Smooth muscle cell (in vitro differentiated cells): ENCODE data around the gene TMEM201. TPM values are rescaled to one million over a fixed set of nuclear protein-coding genes. Genes with fewer than 3 reads are reported as not detected.

ENCODE experiments used
- DNase-seq: peaks from one replicate; lab custom pipeline; 2025; ENCODE audit not compliant: unreplicated experiment; lab: John Stamatoyannopoulos, UW
- H2AFZ ChIP-seq: fragments of 200-600 bp; sonication (generic); 2 replicates; pipeline ENCODE4 v1.6.0; 2016; ENCODE audit warnings: antibody characterized with exemption, low read depth, mild to moderate bottlenecking
- H3F3A ChIP-seq: fragments of 200-600 bp; sonication (generic); 2 replicates; pipeline ENCODE4 v1.6.0; 2017; ENCODE audit warnings: antibody characterized with exemption, low read depth
- H3K27ac ChIP-seq: fragments of 200-600 bp; sonication (generic); 2 replicates; pipeline ENCODE4 v1.5.1; 2016; ENCODE audit warnings: low read depth, mild to moderate bottlenecking
- H3K27me3 ChIP-seq: fragments of 200-600 bp; sonication (generic); 2 replicates; pipeline ENCODE4 v1.6.1; 2016; ENCODE audit warnings: low read depth, mild to moderate bottlenecking
- H3K36me3 ChIP-seq: fragments of 200-600 bp; sonication (generic); 2 replicates; pipeline ENCODE4 v1.5.1; 2016; ENCODE audit warnings: low read depth
- H3K4me1 ChIP-seq: fragments of 200-600 bp; sonication (generic); 2 replicates; pipeline ENCODE4 v1.5.1; 2016; ENCODE audit warnings: low read depth
- H3K4me2 ChIP-seq: fragments of 200-600 bp; sonication (generic); 2 replicates; pipeline ENCODE4 v1.6.0; 2016; ENCODE audit warnings: mild to moderate bottlenecking
- H3K4me3 ChIP-seq: fragments of 200-600 bp; sonication (generic); 2 replicates; pipeline ENCODE4 v1.5.1; 2016; ENCODE audit warnings: mild to moderate bottlenecking
- H3K79me2 ChIP-seq: fragments of 200-600 bp; sonication (generic); 2 replicates; pipeline ENCODE4 v1.6.0; 2016; ENCODE audit warnings: low read depth, mild to moderate bottlenecking
- H3K9ac ChIP-seq: fragments of 200-600 bp; sonication (generic); 2 replicates; pipeline ENCODE4 v1.6.0; 2016; ENCODE audit warnings: low read depth
- H3K9me3 ChIP-seq: fragments of 200-600 bp; sonication (generic); replicated peaks from 2 replicates; pipeline ENCODE4 v1.5.1; 2016; ENCODE audit warnings: low read depth
- H4K20me1 ChIP-seq: fragments of 200-600 bp; sonication (generic); 2 replicates; pipeline ENCODE4 v1.6.0; 2016; ENCODE audit warnings: low read depth
- WGBS: methylation state at CpG from one replicate; pipeline ENCODE4 v1.1.7; 2016; ENCODE audit warnings: low lambda C conversion rate; 5-methylcytosine and 5-hydroxymethylcytosine counted together
- polyA plus RNA-seq: library from polyadenylated mRNA; unstranded; fragments of >200 nt; fragmentation: Nextera tagmentation; extraction: Ambion mirVana; gene quantifications from 2 replicates; pipeline ENCODE4 v1.2.1, GENCODE V29; 2016
- total RNA-seq: library from RNA; depleted of rRNA; stranded (reverse); fragments of >200 nt; gene quantifications from 2 replicates; pipeline ENCODE4 v1.2.3, GENCODE V29; 2014
- TF ChIP-seq, protein P1 (sequence below): fragments of 200-600 bp; sonication (generic); IDR thresholded peaks from 2 replicates; pipeline ENCODE4 v1.5.1; 2017; ENCODE audit warnings: borderline replicate concordance, mild to moderate bottlenecking, antibody characterized with exemption; ENCODE audit not compliant: insufficient read depth, poor library complexity, severe bottlenecking

TMEM201 gene
- total and polyA plus RNA-seq, 2 experiments from 2014 or later = 2.4 to 8.8 TPM

DNA sequence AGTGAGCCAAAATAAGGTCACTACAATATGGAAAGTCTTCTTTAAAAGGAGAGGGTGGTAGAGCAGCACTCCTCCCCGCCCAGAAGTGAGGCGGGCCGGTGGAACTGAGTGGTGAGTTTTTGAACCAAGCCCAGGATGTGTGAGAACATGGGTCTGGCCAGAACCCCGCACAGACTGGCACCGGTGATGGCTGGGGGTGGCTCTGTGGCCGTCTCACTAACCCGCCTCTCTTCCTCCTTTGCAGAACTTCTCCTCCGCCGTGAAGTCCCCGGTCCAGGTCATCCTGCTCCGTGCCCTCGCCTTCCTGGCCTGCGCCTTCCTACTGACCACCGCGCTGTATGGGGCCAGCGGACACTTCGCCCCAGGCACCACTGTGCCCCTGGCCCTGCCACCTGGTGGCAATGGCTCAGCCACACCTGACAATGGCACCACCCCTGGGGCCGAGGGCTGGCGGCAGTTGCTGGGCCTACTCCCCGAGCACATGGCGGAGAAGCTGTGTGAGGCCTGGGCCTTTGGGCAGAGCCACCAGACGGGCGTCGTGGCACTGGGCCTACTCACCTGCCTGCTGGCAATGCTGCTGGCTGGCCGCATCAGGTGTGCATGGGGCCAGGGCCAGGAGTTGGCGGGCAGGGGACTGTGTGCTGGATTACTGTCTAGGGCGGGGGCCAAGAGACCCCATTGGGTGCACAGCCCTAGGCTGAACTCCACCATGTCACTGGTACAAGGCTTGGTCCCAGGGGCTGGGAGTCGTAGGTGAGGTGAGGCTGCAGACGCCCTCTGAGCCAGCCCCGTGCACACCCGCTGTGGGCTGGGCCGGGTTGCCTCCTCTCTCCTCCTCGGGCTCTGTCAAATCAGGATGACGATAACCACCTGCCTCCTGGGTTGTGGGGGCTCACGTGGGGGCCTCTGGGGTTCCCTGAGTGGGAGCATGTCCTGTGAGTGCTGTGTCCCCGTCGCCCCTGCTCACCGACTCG is 12.4 kb downstream of the TMEM201 start:
- TF ChIP-seq, protein P1, sequence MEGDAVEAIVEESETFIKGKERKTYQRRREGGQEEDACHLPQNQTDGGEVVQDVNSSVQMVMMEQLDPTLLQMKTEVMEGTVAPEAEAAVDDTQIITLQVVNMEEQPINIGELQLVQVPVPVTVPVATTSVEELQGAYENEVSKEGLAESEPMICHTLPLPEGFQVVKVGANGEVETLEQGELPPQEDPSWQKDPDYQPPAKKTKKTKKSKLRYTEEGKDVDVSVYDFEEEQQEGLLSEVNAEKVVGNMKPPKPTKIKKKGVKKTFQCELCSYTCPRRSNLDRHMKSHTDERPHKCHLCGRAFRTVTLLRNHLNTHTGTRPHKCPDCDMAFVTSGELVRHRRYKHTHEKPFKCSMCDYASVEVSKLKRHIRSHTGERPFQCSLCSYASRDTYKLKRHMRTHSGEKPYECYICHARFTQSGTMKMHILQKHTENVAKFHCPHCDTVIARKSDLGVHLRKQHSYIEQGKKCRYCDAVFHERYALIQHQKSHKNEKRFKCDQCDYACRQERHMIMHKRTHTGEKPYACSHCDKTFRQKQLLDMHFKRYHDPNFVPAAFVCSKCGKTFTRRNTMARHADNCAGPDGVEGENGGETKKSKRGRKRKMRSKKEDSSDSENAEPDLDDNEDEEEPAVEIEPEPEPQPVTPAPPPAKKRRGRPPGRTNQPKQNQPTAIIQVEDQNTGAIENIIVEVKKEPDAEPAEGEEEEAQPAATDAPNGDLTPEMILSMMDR = no peak
- Histone ChIP-seq H3K4me3 (no peak overlapping the region), H2AFZ (no peak overlapping the region), H3K4me2 (no peak overlapping the region), H3K27me3 (no peaks in the 10 kb centered on the region), H3K9me3 (no peaks in the 10 kb centered on the region), H3K27ac (no peak overlapping the region), H3K79me2 (no peaks in the 10 kb centered on the region), H3F3A (no peaks in the 10 kb centered on the region), H3K4me1 (no peaks in the 10 kb centered on the region), H4K20me1 (no peaks in the 10 kb centered on the region), H3K9ac (no peak overlapping the region), H3K36me3 (no peaks in the 10 kb centered on the region)
- 97% methylated on average over 39 of the region's 39 CpGs for WGBS
- no peak for DNase-seq

DNA sequence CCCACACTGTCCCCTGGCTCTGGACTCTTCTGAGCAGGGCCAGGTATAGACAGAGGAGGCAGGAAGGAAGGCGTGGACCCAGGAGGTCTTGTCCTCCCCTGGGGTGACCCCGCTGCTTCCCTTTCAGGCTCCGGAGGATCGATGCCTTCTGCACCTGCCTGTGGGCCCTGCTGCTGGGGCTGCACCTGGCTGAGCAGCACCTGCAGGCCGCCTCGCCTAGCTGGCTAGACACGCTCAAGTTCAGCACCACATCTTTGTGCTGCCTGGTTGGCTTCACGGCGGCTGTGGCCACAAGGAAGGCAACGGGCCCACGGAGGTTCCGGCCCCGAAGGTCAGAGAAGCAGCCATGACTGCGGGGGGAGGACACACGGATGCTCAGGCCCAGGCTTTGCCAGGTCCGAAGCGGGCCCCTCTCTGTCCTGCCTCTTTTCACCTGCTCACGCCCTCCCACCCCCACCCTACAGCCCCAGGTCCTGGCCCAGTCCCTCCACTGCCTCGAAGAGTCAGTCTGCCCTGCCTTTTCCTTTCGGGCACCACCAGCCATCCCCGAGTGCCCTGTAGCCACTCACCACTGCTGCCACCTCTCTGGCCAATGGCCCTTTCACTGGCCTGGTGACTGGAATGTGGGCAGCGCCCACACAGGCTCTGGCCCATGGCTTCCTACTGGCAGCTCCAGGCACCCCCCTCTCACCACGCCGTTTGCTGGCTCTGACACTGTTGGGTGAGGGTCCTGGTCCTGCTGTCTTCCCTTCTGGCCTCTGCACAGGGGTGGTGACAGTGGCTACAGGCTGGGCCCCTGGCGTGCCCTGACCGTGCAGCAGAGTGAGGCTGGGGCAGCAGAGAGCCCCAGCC is 13.5 kb downstream of the TMEM201 start:
- DNase-seq = no peak
- Histone ChIP-seq H3K36me3 (no peaks in the 10 kb centered on the region), H3K9me3 (no peaks in the 10 kb centered on the region), H3K4me1 (no peaks in the 10 kb centered on the region), H2AFZ (no peak overlapping the region), H3K9ac (no peak overlapping the region), H3K27me3 (no peaks in the 10 kb centered on the region), H3K79me2 (no peaks in the 10 kb centered on the region), H3K4me3 (no peak overlapping the region), H3K27ac (no peak overlapping the region), H3K4me2 (no peak overlapping the region), H4K20me1 (no peaks in the 10 kb centered on the region), H3F3A (no peaks in the 10 kb centered on the region)
- TF ChIP-seq, protein P1 = no peak
- WGBS = 97% methylated on average over 20 of the region's 26 CpGs

DNA sequence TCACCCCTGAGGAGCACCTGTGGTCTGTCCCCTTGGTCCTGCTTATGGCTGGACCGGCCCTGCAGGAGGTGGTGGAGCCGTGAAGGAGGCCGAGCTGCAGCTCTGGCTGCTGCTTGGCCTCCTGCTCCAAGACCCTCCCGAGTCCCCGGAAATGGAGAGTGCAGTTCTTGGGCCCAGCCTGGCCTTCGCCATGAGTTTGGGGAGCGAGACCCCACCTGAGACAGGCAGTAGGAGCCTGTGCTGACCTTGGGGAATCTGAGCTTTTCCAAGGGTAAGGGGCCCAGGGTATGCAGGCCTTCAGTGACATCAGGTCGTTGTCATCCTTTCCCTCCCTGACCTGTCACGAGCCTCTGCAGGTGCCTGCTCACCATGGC is 14.1 kb downstream of the TMEM201 start:
- H3F3A ChIP-seq = no peaks in the 10 kb centered on the region
- DNase-seq = no peak
- no peaks in the 10 kb centered on the region for H3K79me2 ChIP-seq
- H3K4me3 ChIP-seq = no peak overlapping the region
- no peak overlapping the region for H2AFZ ChIP-seq
- H4K20me1 ChIP-seq = no peaks in the 10 kb centered on the region
- H3K27me3 ChIP-seq = no peaks in the 10 kb centered on the region
- H3K4me2 ChIP-seq = no peak overlapping the region
- no peaks in the 10 kb centered on the region for H3K36me3 ChIP-seq
- H3K27ac ChIP-seq = no peak overlapping the region
- WGBS = over 99% methylated on average over 9 of the region's 9 CpGs
- TF ChIP-seq, protein P1 = no peak
- H3K9ac ChIP-seq = no peak overlapping the region
- no peaks in the 10 kb centered on the region for H3K9me3 ChIP-seq
- no peaks in the 10 kb centered on the region for H3K4me1 ChIP-seq
